Fibroblast of lung (primary cell): ENCODE data around the gene FDXR.

ENCODE experiments used
- CTCF ChIP-seq, 2 donors: IDR thresholded peaks in 1 of 2; conservative IDR thresholded peaks in 1 of 2; 1 replicate in 1 of 2; 2 replicates in 1 of 2; pipeline ENCODE4 v1.5.1; 2011 to 2012; ENCODE audit warnings: low read length in 2 of 2, control low read depth in 1 of 2, inconsistent platforms in 1 of 2, low read depth in 1 of 2, mild to moderate bottlenecking in 1 of 2
- EZH2 ChIP-seq: IDR thresholded peaks from 2 replicates; pipeline ENCODE4 v1.5.1; 2012; ENCODE audit warnings: low read length, control low read depth, mild to moderate bottlenecking; ENCODE audit errors: missing control alignments

GRCh38 chr17:74815067-74815466, 57.7 kb downstream of the FDXR start:
- TF ChIP-seq EZH2 (no peak), CTCF (conservative IDR thresholded peaks at IDR 0.05 in 1 of 2, IDR thresholded peaks at IDR 0.05 in 1 of 2; ENCODE audit: low read depth in 1 of 2, low read length in 2 of 2) (no peak)
